ENCODE data around the gene SEC14L6. TPM values are rescaled to one million over a fixed set of nuclear protein-coding genes. Genes with fewer than 3 reads are reported as not detected.

SEC14L6 gene
- total RNA-seq, 2 donors from 2014 or later, result 0.27 to 0.56 TPM

DNA sequence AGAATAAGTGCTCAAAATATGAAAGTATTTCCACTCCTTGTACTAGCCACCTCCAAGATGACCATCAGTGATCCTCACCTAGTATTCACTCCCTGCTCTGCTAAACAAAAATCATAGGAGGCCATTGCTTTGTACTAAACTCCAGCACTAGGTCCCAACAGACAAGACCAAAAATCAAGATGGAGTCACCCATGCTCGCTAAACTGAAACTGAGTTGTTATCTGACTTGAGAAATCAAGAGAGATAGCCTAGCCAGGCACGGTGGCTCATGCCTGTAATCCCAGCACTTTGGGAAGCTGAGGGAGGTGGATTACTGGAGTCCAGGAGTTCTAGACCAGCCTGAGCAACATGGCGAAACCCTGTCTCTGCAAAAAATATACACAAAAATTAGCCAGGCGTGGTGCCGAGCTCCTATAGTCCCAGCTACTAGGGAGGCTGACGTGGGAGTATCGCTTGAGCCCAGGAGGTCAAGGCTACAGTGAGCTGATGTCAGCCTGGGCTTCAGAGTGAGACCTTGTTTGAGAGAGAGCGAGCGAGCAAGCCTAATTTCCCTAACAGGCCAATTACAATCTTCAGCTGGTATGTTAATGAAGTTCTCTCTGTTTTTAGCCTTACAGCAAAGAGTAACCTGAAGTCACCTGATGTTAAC is 9.3 kb downstream of the SEC14L6 start:
- Histone ChIP-seq H3K4me3 (no peak overlapping the region), H3K9me3 (no peaks in the 10 kb centered on the region), H3K4me1 (ENCODE audit: control insufficient read depth in 1 of 2, low read depth in 2 of 2) (peaks cover 0 to 6% of the 10 kb centered on the region in 2 donors), H3K27ac (no peak overlapping the region), H3K36me3 (no peaks in the 10 kb centered on the region), H3K27me3 (replicated peaks; ENCODE audit: insufficient read depth) (no peaks in the 10 kb centered on the region)
- DNase-seq (ENCODE audit: low spot score) (no peak), ATAC-seq (ENCODE audit: insufficient number of reproducible peaks, low FRiP score, low read depth) (no peak)
- TF ChIP-seq, protein P1, sequence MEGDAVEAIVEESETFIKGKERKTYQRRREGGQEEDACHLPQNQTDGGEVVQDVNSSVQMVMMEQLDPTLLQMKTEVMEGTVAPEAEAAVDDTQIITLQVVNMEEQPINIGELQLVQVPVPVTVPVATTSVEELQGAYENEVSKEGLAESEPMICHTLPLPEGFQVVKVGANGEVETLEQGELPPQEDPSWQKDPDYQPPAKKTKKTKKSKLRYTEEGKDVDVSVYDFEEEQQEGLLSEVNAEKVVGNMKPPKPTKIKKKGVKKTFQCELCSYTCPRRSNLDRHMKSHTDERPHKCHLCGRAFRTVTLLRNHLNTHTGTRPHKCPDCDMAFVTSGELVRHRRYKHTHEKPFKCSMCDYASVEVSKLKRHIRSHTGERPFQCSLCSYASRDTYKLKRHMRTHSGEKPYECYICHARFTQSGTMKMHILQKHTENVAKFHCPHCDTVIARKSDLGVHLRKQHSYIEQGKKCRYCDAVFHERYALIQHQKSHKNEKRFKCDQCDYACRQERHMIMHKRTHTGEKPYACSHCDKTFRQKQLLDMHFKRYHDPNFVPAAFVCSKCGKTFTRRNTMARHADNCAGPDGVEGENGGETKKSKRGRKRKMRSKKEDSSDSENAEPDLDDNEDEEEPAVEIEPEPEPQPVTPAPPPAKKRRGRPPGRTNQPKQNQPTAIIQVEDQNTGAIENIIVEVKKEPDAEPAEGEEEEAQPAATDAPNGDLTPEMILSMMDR (IDR thresholded peaks at IDR 0.05), result no peak

DNA sequence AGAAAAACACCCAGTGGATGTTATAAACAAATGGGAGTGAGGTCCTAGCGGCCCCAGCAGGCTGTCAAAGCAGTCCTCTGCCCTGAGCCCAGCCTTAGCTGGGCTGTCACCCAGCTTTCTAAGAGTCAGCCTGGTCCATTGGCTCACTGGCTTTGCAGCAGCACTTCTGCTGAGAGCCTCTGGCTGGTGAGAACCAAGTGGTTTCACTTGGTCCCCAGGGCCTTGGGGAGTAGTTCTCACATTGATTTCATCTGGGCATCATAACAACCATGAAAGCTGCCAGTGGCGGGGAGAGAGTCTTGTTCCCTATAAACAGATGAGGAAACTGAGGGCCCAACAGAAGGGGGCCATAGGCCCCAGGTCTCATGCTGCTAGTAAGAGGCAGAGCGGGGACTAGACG is 11.4 kb downstream of the SEC14L6 start:
- no peak for ATAC-seq (ENCODE audit: insufficient number of reproducible peaks, low FRiP score, low read depth)
- no peaks in the 10 kb centered on the region for H3K9me3 ChIP-seq

DNA sequence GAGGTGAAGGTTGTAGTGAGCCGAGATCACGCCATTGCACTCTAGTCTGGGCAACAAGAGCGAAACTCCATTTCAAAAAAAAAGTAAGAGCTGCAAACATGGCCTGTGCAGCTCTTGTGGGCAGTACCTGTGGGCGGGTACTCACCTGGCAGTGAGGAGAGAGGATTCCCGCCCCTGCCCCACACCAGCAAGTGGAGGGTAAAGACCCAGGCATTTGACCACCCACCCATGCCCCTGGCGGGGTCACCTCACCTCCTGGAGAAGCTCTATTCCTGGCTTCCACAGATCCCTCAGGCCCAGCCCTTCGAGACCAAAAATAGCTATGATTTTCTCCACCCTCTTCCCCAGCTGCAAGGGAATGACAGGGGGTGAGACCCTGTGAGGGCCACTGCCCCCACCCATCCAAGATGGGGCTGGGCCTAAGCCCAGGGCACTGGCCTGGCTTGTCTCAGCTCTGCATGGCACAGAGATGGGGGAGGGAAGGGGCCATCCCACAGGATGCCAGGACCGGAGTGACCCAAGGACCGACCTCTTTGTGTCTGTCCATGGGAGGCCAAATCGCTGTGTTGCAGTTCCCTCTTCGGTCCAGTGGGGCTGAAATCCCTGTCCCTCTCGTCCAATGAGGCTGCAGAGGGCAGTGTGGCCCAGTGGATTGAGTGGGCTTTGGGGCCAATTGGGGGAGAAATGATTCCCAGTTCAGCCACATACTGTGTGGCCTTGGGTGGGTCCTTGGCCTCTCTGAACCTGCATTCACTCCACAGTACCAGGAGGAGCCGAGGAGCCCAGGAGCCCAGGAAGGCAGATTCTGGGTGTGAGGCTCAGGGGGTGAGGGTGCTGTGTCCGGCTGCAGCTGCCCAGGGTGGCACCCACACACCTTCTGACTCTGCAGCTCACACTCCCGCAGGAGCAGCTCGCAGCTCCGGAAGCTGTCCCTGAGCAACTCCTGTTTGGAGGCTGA is 14.6 kb downstream of the SEC14L6 start:
- H3K4me1 ChIP-seq (ENCODE audit: control insufficient read depth in 1 of 2, low read depth in 2 of 2), result no peaks in the 10 kb centered on the region
- H3K36me3 ChIP-seq, result no peaks in the 10 kb centered on the region
- TF ChIP-seq, protein P1 (IDR thresholded peaks at IDR 0.05), result no peak
- no peak for DNase-seq (ENCODE audit: low spot score)
- H3K27ac ChIP-seq, result no peak overlapping the region
- H3K4me3 ChIP-seq, result no peak overlapping the region
- H3K27me3 ChIP-seq (replicated peaks; ENCODE audit: insufficient read depth), result no peaks in the 10 kb centered on the region
- H3K9me3 ChIP-seq, result no peaks in the 10 kb centered on the region
- no peak for ATAC-seq (ENCODE audit: insufficient number of reproducible peaks, low FRiP score, low read depth)

More for the DNA sequence above, 11.4 kb downstream of the SEC14L6 start:
- H3K4me3 ChIP-seq, result no peak overlapping the region
- DNase-seq (ENCODE audit: low spot score), result no peak
- no peaks in the 10 kb centered on the region for H3K27me3 ChIP-seq (replicated peaks; ENCODE audit: insufficient read depth)
- no peaks in the 10 kb centered on the region for H3K4me1 ChIP-seq (ENCODE audit: control insufficient read depth in 1 of 2, low read depth in 2 of 2)
- H3K36me3 ChIP-seq, result no peaks in the 10 kb centered on the region
- TF ChIP-seq, protein P1 (IDR thresholded peaks at IDR 0.05), result no peak
- no peak overlapping the region for H3K27ac ChIP-seq

DNA sequence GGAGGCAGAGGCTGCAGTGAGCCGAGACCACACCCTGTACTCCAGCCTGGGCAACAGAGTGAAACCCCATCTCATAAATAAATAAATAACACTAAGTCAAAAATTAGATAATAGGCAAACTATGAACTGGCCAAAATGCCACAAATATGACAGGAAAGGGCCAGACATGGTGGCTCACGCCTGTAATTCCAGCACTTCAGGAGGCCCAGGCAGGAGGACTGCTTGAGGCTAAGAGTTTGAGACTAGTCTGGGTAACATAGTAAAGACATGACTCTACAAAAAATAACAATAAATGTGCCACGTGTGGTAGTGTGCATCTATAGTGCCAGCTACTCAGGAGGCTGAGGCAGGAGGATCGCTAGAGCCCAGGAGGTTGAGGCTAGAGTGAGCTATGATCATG is 19.9 kb downstream of the SEC14L6 start:
- no peaks in the 10 kb centered on the region for H3K27me3 ChIP-seq (replicated peaks; ENCODE audit: insufficient read depth)
- H3K9me3 ChIP-seq, result no peaks in the 10 kb centered on the region
- no peak overlapping the region for H3K4me3 ChIP-seq
- no peaks in the 10 kb centered on the region for H3K4me1 ChIP-seq (ENCODE audit: control insufficient read depth in 1 of 2, low read depth in 2 of 2)
- TF ChIP-seq, protein P1 (IDR thresholded peaks at IDR 0.05), result no peak
- ATAC-seq (ENCODE audit: insufficient number of reproducible peaks, low FRiP score, low read depth), result no peak
- DNase-seq (ENCODE audit: low spot score), result no peak
- H3K27ac ChIP-seq, result no peak overlapping the region
- H3K36me3 ChIP-seq, result no peaks in the 10 kb centered on the region

Data from thoracic aorta (tissue), 2 donors.